A172 (cell line): ENCODE results near the gene CWC27. TPM values are rescaled to one million over a fixed set of nuclear protein-coding genes. Genes with fewer than 3 reads are reported as not detected.
A peak's percentile ranks its signal among the peaks of the same experiment; 100 is the strongest.

Experiments used
- DNase-seq: peaks from one replicate; pipeline ENCODE4 v3.0.0-alpha.2; 2015; ENCODE audit warnings: low spot score
- total RNA-seq: library from RNA; depleted of rRNA; stranded (reverse); fragments of >200 nt; shearing (Covaris generic); gene quantifications from 2 replicates; pipeline ENCODE4 v1.2.3, GENCODE V29; 2014; rRNA removed

Gene CWC27, protein sequence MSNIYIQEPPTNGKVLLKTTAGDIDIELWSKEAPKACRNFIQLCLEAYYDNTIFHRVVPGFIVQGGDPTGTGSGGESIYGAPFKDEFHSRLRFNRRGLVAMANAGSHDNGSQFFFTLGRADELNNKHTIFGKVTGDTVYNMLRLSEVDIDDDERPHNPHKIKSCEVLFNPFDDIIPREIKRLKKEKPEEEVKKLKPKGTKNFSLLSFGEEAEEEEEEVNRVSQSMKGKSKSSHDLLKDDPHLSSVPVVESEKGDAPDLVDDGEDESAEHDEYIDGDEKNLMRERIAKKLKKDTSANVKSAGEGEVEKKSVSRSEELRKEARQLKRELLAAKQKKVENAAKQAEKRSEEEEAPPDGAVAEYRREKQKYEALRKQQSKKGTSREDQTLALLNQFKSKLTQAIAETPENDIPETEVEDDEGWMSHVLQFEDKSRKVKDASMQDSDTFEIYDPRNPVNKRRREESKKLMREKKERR
- 25.0 and 33.4 TPM in 2 replicates for total RNA-seq

- DNase-seq = peak; percentile 89
Observed at GRCh38 chr5:64768358-64769312, at the start of gene CWC27, which contains the start of gene SREK1IP1. Gene CWC27, plus strand, starts transcription at chr5:64768930. Its CDS starts 217 bp downstream, at chr5:64769147. Gene SREK1IP1, minus strand, starts transcription at chr5:64768691. Its CDS starts 174 bp downstream, at chr5:64768517.

DNA sequence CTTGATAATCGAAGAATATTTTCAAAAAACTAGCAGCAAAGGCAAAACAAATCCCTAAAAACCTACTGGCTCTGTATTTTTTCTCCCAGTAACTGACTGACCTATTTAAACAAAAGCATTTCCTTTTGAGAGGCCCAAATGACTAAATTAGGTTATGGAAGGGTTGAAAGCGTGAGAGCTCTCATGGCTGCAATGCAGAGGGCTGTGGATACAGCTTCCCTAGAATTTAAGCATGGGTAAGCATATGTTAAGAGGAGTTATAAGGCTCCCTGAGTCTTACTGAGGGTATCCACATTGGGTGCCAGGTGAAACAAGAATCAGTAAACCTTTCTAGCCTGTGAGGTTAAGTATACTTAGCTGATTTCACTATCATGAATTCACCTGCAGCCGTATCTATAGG, 46.1 kb upstream of the CWC27 start:
- no peak for DNase-seq

GRCh38 chr5:64727150-64727549, 41.6 kb upstream of the CWC27 start:
- DNase-seq = no peak

GRCh38 chr5:64742411-64742810, 26.3 kb upstream of the CWC27 start:
- no peak for DNase-seq

DNA sequence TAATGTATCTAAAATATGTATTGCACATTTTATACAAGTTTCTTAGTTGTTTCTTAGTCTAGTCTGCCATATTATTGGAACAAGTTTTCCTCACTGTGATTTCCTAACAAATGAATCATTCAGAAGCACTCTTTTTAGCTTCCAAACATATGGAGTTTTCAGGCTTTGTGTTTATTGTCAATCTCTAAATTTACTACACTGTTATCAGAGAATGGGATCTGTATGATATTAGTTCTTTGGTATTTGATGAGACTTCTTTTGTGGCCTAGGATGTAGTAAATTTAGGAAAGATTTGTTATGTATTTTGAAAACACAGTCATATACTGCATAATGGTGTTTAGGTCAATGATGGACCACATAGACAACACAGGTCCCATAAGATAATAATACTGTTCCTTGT, 25.9 kb upstream of the CWC27 start:
- DNase-seq = no peak

DNA sequence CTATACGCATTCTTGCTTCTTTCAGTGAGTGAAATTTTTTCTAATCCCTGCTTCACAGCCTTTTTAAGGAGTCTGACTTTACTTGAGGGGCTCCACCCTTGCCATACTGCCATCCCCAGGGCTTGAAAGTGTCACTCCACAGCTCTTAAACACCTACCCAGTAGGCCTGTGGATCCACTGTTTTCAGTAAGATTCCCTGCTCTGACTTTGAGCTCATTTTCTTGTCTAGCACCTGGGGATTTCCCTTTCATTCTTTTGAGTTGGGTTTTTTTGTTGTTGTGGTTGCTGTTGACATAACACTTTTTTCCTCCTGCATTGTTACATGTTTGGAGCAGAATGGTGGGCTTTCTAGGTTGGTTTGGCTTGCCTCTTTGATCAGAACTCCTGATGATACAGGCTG, 23.8 kb upstream of the CWC27 start:
- DNase-seq = no peak

DNA sequence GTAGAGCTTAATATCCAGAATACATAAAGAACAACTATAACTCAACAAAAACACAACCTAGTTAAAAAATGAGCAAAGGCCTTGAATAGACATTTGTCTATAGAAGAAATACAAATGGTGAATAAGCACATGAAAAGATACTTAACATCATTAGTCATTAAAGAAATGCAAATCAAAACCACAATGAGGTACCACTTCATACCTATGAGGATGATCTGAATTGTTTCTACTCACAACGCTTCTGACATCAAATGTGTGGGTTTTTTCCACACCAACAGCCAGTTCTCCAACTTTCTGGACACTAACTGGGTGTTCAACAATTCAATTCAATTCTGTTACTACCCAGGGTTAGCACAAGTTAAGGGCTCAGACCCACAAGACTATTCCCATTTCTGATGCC, 22.3 kb upstream of the CWC27 start:
- no peak for DNase-seq

GRCh38 chr5:64749385-64749784, 19.3 kb upstream of the CWC27 start:
- no peak for DNase-seq

DNA sequence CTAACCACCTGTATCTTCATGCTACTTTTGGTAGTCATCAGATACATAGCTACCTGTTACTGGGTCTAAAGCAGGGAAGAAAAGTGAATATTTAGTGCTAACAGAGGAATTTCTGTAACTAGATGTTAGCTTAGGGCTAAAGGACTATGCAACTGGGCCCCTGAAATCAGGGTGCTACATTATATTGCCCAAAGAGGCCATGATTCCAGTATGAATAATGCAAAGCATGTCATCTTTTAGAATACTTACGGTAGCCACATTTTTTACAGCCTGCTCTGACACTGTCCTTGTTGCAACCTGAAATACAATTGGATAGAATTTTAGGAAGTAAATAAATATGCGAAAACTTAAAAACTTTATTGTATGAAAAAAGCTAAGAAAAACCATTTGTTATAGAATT, 14.7 kb upstream of the CWC27 start:
- no peak for DNase-seq

DNA sequence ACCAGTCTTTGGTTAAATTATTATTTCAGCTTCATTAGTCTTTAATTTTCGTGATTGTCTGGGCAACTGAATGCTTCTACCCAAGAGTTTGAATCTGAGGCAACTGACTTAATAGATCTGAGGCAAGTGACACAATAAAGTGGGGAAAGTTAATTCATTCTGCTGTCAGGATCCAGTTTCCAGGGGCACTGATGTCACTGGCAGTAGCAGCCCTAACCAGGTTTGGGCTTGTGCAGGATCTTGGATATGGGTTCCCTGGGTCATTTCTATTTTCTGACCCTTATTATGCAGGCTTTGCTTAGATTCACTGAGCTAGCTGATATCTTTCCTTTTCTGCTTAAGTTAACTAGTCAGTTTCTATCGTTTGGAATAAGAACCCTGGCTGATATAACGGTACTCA, 9.8 kb upstream of the CWC27 start:
- DNase-seq = no peak

DNA sequence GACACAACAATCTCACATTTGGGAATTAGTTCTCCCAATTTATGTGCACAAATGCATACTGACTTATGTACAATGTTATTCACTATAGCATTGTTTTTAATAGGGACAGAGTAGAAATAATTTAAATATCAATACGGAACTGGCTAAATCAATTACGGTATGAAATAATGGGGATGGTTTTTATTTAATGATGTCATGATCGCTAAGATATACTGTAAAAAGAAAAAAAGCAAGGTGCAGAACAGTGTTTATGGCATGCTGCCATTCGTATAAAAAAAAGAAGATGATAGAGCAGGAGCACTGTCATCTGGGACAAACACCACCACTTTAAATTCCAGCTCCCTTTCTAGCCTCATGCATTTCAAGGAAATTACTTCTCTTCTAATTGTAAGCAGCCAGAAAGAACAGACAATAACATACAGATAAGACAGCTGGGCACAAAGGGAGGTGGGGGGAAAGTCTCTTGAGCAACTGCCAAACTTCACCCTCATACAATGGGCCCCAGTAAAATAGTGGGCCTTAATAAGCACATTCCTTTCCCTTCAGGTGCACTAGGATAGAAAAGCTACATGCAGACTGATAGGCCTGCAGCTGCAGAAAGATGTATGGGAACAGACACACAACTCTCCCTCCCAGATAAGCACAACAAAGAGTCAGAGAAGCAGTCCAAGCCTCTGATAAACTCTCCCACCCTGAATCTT, 8.6 kb upstream of the CWC27 start:
- DNase-seq = no peak

- DNase-seq = no peak
Observed at GRCh38 chr5:64763948-64764503, 4.7 kb upstream of the CWC27 start.

- no peak for DNase-seq
Observed at GRCh38 chr5:64765804-64766504, 2.8 kb upstream of the CWC27 start.

DNA sequence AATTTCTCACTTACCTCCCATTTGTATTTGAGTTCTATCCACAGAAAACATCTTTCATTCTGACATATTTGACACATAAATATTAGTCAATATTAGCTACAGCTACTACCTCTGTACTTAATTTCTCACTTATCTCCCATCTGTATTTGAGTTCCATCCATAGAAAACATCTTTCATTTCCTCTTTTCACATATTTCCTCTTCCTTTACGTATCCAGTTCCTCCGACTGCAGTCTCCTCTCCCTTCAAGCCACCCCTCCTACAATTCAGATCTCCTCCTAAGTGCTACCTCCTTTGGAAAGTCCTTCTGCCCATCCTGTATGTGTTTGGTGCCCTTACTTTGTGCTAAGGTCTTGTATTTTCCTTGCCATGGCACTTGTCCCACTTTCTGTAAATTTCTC, 1.8 kb upstream of the CWC27 start:
- DNase-seq = no peak

- no peak for DNase-seq
Observed at GRCh38 chr5:64767959-64768357, 772 bp upstream of the CWC27 start.

DNA sequence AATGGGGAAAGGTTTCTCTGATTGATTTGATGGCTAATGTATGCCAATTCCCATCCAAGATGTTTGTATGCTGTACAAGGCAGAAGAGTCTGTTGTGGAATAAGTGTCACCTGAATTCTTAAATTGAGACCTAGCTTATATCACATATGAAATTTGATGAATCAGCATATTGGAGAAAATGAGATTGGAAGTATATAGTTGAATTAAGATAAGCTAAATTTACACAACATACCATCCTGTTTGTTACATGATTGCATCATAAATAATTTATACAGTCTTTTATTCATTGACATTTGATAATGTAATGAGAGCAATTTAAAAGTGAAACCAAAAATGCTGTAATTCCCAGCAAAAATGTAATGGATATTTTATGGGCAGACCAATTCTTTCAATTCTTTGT, 1.1 kb downstream of the CWC27 start:
- no peak for DNase-seq

DNA sequence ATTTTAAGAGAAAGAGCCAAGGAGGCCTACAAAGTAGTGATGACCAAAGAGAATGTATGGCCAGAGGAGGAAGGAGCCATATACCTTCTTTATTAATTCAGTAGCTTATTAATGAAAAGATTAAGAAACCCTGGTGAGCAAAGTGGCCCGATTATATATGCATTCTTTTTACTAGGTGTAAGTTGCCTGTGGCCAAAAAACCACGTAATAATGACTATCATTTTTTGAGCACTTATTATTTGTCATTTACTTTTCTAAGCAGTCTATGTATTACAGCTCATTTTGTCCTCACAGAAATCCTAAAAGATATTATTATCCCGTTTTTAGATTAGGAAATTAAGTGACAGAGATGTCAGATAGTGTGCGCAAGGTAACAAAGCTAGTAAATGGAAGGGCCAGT, 3.0 kb downstream of the CWC27 start:
- no peak for DNase-seq

GRCh38 chr5:64773533-64773932, 4.8 kb downstream of the CWC27 start:
- DNase-seq = no peak

GRCh38 chr5:64775291-64775690, 6.6 kb downstream of the CWC27 start:
- no peak for DNase-seq

DNA sequence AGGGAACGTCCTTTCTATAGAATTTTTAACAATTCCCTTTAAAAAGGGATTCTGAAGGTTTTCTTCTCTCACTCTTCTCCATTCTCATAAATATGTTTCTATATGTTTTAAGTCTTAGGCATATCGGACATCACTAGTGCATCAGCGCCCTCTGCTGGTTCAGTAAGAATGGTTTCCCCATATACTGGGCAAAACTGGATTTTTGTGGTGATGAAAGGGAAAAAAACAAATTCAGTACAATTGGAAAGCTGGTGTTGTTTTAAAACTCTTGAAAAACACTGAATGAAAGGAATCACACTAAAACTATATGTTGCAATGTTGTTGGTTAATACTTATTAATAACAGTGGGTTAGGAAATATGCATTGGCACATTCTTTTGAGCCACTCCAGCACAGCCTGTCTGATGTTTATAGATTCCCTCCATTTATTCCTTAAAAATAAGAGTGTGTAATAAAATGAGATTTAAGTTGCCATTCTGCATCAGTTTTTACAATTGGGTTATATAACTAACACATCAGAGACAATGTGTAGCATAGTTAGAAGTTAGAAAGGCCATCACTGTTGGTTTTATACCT, 15.8 kb downstream of the CWC27 start:
- DNase-seq = peak; percentile 65

DNA sequence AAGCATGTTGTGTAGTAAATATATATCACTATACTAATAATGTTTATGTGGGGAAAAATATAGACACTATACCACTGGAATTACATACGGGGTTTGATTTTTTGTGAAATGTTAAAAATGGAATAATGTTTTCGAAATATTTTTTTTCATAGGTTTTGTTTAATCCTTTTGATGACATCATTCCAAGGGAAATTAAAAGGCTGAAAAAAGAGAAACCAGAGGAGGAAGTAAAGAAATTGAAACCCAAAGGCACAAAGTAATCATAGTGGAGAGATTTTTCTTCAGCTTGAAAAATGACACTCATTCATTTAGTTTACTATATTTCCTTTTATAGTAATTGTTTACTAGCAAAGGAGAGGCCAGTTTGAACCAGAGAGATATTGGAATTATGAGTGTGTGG, 17.6 kb downstream of the CWC27 start:
- DNase-seq = no peak
